Astrocyte (in vitro differentiated cells and primary cell): ENCODE results near the gene CETN1.

ENCODE experiments used
- CTCF ChIP-seq: IDR thresholded peaks from 2 replicates; pipeline ENCODE4 v1.5.1; 2011; ENCODE audit warnings: low read depth, mild to moderate bottlenecking, inconsistent platforms, low read length, moderate library complexity; ENCODE audit not compliant: insufficient read depth
- EZH2 ChIP-seq: IDR thresholded peaks from 2 replicates; pipeline ENCODE4 v1.6.1; 2012; ENCODE audit warnings: mild to moderate bottlenecking, low read length, inconsistent platforms; ENCODE audit not compliant: insufficient read depth

GRCh38 chr18:567122-567521 is 13.1 kb upstream of the CETN1 start:
- TF ChIP-seq CTCF (no peak), EZH2 (no peak)
